SK-N-SH (cell line): ENCODE results near the gene MTCL1. TPM values are rescaled to one million over a fixed set of nuclear protein-coding genes. Genes with fewer than 3 reads are reported as not detected.

ENCODE experiments used
- CTCF ChIA-PET: fragments of 300-600, 350-600 bp; formaldehyde crosslinking; extraction: SDS; loops from one replicate; lab custom pipeline; 2021; lab: Yijun Ruan, JAX
- POLR2A ChIA-PET: fragments of 350-600 bp; sonication (Branson Sonifier 250); formaldehyde crosslinking; extraction: SDS; loops from one replicate; lab custom pipeline; 2020; ENCODE audit warnings: antibody characterized with exemption, inconsistent platforms; lab: Yijun Ruan, JAX
- DNase-seq: peaks from one replicate; pipeline ENCODE4 v3.0.0; 2012
- H2AFZ ChIP-seq: fragments of 200-600 bp; sonication (generic); 2 replicates; pipeline ENCODE4 v1.8.1; 2016; ENCODE audit warnings: antibody characterized with exemption, mild to moderate bottlenecking, low read depth
- H3F3A ChIP-seq: fragments of 200-600 bp; sonication (generic); replicated peaks from 2 replicates; pipeline ENCODE3; 2016; ENCODE audit warnings: antibody characterized with exemption, mild to moderate bottlenecking; ENCODE audit not compliant: insufficient read depth
- H3K27ac ChIP-seq, 2 experiments: fragments of 200-500 bp in 1 of 2; fragments of 200-600 bp in 1 of 2; sonication (Bioruptor generic) in 1 of 2; sonication (generic), shearing (Covaris generic) in 1 of 2; 2 replicates each; pipeline versions ENCODE4 v1.5.1 to v1.6.1; 2014 to 2016; ENCODE audit warnings: low read depth in 2 of 2, inconsistent platforms in 1 of 2, low read length in 1 of 2, mild to moderate bottlenecking in 1 of 2, mixed read lengths in 1 of 2
- H3K27me3 ChIP-seq: fragments of 200-600 bp; sonication (generic), shearing (Covaris generic); 2 replicates; pipeline ENCODE4 v1.6.1; 2016; ENCODE audit warnings: mixed run types; ENCODE audit not compliant: insufficient read depth
- H3K36me3 ChIP-seq, 2 experiments: fragments of 200-500 bp in 1 of 2; fragments of 200-600 bp in 1 of 2; sonication (Bioruptor generic) in 1 of 2; sonication (generic) in 1 of 2; replicated peaks in 1 of 2; 2 replicates each; pipeline versions ENCODE3 to v1.5.1; 2014 to 2016; ENCODE audit warnings: low read length in 1 of 2, mild to moderate bottlenecking in 1 of 2; ENCODE audit not compliant: insufficient read depth in 2 of 2, control insufficient read depth in 1 of 2
- H3K4me1 ChIP-seq, 2 experiments: fragments of 200-500 bp in 1 of 2; fragments of 200-600 bp in 1 of 2; sonication (Bioruptor generic) in 1 of 2; sonication (generic), shearing (Covaris generic) in 1 of 2; 2 replicates each; pipeline versions ENCODE4 v1.5.1 to v1.6.1; 2014 to 2016; ENCODE audit warnings: low read depth in 1 of 2, low read length in 1 of 2, mixed run types in 1 of 2; ENCODE audit not compliant: insufficient read depth in 2 of 2, control insufficient read depth in 1 of 2
- H3K4me2 ChIP-seq: fragments of 200-600 bp; sonication (generic), shearing (Covaris generic); 2 replicates; pipeline ENCODE4 v1.6.1; 2017; ENCODE audit warnings: mixed run types
- H3K4me3 ChIP-seq, 2 experiments: fragments of 200-500 bp in 1 of 2; fragments of 200-600 bp in 1 of 2; sonication (Bioruptor generic) in 1 of 2; sonication (generic), shearing (Covaris generic) in 1 of 2; 2 replicates each; pipeline versions ENCODE4 v1.5.1 to v1.8.1; 2014 to 2016; ENCODE audit warnings: low read depth in 2 of 2, inconsistent platforms in 1 of 2, low read length in 1 of 2, mild to moderate bottlenecking in 1 of 2, mixed read lengths in 1 of 2, moderate library complexity in 1 of 2
- H3K79me2 ChIP-seq: fragments of 200-600 bp; sonication (generic); 2 replicates; pipeline ENCODE4 v1.8.1; 2017; ENCODE audit warnings: mild to moderate bottlenecking; ENCODE audit not compliant: insufficient read depth
- H3K9ac ChIP-seq: fragments of 200-600 bp; sonication (generic); 2 replicates; pipeline ENCODE4 v1.6.1; 2017; ENCODE audit warnings: mixed run types
- H3K9me2 ChIP-seq: fragments of 200-600 bp; sonication (generic); 2 replicates; pipeline ENCODE4 v1.6.1; 2017; ENCODE audit warnings: mixed run types
- H3K9me3 ChIP-seq: fragments of 200-600 bp; sonication (generic); 2 replicates; pipeline ENCODE4 v1.6.1; 2017; ENCODE audit warnings: mixed run types, mild to moderate bottlenecking, moderate library complexity
- H4K20me1 ChIP-seq: fragments of 200-600 bp; sonication (generic); 2 replicates; pipeline ENCODE4 v1.6.1; 2017; ENCODE audit warnings: mild to moderate bottlenecking, mixed run types; ENCODE audit not compliant: insufficient read depth
- CHD2 ChIP-seq: fragments of 150-350 bp; IDR thresholded peaks from 2 replicates; pipeline ENCODE4 v1.6.1; 2018; ENCODE audit warnings: low read length; ENCODE audit not compliant: partially characterized antibody
- FOSL2 ChIP-seq: IDR thresholded peaks from 2 replicates; pipeline ENCODE4 v1.4.0; 2012; ENCODE audit warnings: low read depth, mild to moderate bottlenecking, moderate library complexity, borderline replicate concordance
- FOXM1 ChIP-seq: IDR thresholded peaks from 2 replicates; pipeline ENCODE4 v1.4.0; 2012; ENCODE audit warnings: low read depth, mild to moderate bottlenecking
- GATA2 ChIP-seq: sonication (generic); formaldehyde crosslinking; IDR thresholded peaks from 2 replicates; pipeline ENCODE4 v1.5.0; 2020; ENCODE audit warnings: mild to moderate bottlenecking, missing genetic modification reagents
- MEF2A ChIP-seq: IDR thresholded peaks from 2 replicates; pipeline ENCODE4 v1.4.0; 2012; ENCODE audit warnings: low read depth, borderline replicate concordance
- MXI1 ChIP-seq: IDR thresholded peaks from 2 replicates; pipeline ENCODE4 v1.6.1; 2012; ENCODE audit warnings: mild to moderate bottlenecking, low read depth, low read length, improper control_type of control experiment
- NFIC ChIP-seq: IDR thresholded peaks from 2 replicates; pipeline ENCODE4 v1.4.0; 2012; ENCODE audit warnings: borderline replicate concordance
- SIN3A ChIP-seq: IDR thresholded peaks from 2 replicates; pipeline ENCODE4 v1.6.1; 2012; ENCODE audit warnings: low read depth, mild to moderate bottlenecking, low read length, moderate library complexity, borderline replicate concordance
- SMC3 ChIP-seq: IDR thresholded peaks from 2 replicates; pipeline ENCODE4 v1.6.1; 2012; ENCODE audit warnings: low read depth, low read length, improper control_type of control experiment
- TEAD4 ChIP-seq: IDR thresholded peaks from 2 replicates; pipeline ENCODE4 v1.4.0; 2012; ENCODE audit warnings: mild to moderate bottlenecking, borderline replicate concordance; ENCODE audit not compliant: insufficient read depth
- YY1 ChIP-seq: IDR thresholded peaks from 2 replicates; pipeline ENCODE4 v1.4.0; 2012; ENCODE audit warnings: low read depth, mild to moderate bottlenecking
- WGBS: methylation state at CpG from one replicate; pipeline ENCODE4 v1.1.6; 2017; ENCODE audit warnings: low lambda C conversion rate; 5-methylcytosine and 5-hydroxymethylcytosine counted together
- polyA plus RNA-seq, 3 experiments: library from polyadenylated mRNA; depleted of rRNA; stranded (reverse); fragments of >200 nt; gene quantifications; 2 replicates each; pipeline ENCODE4 v1.2.3, GENCODE V29; 2012
- TF ChIP-seq, protein P1 (sequence below): fragments of 150-350 bp; IDR thresholded peaks from 2 replicates; pipeline ENCODE4 v1.6.1; 2016; ENCODE audit warnings: mild to moderate bottlenecking, low read depth, low read length
- TF ChIP-seq, protein P2 (sequence below): IDR thresholded peaks from 2 replicates; pipeline ENCODE4; 2012
- TF ChIP-seq, protein P3 (sequence below): fragments of 200-600 bp; sonication (generic); IDR thresholded peaks from 2 replicates; pipeline ENCODE4 v1.6.1; 2017; ENCODE audit warnings: antibody characterized with exemption, mild to moderate bottlenecking, moderate library complexity

Gene MTCL1
- polyA plus RNA-seq, 1 of the 3 experiments (the other 2 are of a cell fraction) = 33.5 TPM

DNA sequence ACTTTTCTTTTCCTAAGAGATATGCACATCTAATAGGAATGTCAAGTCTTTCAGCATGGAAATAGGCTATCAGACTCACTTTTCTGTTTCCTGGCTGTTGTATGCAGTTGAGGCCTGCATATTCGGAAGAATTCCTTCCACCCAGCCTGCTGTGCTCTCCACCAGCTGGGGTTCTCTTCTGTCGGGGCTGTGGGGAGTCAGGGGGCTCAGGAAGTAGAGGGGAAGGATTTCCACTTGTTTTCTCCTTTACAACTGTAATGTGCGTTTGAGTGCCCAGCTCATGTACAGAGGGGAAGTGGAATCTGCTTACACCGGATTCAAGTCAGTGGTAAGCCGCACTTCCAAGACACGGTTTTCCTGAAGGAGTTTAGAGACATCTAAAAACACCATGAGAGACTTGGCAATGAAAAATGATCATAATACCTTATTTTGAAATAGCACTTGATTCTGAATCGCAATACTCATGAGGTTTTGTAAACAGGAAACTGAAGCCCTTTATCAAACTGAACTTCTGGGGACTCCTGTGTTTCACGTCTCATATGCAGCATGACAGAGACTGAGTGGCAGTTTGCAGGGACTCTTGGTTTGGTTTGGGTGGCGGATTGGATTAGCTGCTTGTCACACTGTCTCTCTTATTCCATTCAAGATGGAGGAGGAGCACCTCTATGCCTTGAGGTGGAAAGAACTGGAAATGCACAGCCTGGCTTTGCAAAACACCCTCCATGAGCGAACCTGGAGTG lies 90.4 kb downstream of the MTCL1 start:
- CTCF ChIA-PET = interaction anchor here (1.1 kb wide), 1 partner anchor 192 kb away, joined by 3 read pairs; no protein-coding TSS in a partner anchor

DNA sequence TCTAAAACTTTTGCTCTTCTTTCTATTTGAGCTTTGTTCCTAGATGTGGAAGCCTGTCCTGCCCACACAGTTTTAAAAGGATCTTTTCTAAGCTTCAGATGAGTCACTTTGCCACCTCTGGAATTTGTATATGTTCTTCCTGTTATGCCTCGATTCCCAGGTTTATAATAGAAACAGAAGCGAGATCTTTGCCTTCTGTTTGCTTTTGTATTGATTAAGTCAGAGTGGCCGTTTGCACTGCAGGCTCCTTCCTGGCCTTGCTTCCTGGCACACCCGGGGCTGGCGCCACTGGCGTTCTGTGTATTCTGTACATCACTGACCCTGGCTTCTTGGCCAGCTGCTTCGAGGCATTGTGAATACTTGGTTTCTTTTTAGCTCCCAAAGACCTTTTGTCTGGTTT lies 91.8 kb downstream of the MTCL1 start:
- no peak overlapping the region for H3K4me2 ChIP-seq
- TF ChIP-seq SIN3A (no peak), MXI1 (no peak), FOSL2 (no peak), FOXM1 (no peak), CHD2 (no peak), YY1 (no peak), MEF2A (no peak)
- TF ChIP-seq, protein P1, sequence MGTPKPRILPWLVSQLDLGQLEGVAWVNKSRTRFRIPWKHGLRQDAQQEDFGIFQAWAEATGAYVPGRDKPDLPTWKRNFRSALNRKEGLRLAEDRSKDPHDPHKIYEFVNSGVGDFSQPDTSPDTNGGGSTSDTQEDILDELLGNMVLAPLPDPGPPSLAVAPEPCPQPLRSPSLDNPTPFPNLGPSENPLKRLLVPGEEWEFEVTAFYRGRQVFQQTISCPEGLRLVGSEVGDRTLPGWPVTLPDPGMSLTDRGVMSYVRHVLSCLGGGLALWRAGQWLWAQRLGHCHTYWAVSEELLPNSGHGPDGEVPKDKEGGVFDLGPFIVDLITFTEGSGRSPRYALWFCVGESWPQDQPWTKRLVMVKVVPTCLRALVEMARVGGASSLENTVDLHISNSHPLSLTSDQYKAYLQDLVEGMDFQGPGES = no peak
- TF ChIP-seq, protein P2, sequence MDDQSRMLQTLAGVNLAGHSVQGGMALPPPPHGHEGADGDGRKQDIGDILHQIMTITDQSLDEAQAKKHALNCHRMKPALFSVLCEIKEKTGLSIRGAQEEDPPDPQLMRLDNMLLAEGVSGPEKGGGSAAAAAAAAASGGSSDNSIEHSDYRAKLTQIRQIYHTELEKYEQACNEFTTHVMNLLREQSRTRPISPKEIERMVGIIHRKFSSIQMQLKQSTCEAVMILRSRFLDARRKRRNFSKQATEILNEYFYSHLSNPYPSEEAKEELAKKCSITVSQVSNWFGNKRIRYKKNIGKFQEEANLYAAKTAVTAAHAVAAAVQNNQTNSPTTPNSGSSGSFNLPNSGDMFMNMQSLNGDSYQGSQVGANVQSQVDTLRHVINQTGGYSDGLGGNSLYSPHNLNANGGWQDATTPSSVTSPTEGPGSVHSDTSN = no peak
- TF ChIP-seq, protein P3, sequence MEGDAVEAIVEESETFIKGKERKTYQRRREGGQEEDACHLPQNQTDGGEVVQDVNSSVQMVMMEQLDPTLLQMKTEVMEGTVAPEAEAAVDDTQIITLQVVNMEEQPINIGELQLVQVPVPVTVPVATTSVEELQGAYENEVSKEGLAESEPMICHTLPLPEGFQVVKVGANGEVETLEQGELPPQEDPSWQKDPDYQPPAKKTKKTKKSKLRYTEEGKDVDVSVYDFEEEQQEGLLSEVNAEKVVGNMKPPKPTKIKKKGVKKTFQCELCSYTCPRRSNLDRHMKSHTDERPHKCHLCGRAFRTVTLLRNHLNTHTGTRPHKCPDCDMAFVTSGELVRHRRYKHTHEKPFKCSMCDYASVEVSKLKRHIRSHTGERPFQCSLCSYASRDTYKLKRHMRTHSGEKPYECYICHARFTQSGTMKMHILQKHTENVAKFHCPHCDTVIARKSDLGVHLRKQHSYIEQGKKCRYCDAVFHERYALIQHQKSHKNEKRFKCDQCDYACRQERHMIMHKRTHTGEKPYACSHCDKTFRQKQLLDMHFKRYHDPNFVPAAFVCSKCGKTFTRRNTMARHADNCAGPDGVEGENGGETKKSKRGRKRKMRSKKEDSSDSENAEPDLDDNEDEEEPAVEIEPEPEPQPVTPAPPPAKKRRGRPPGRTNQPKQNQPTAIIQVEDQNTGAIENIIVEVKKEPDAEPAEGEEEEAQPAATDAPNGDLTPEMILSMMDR = no peak
- DNase-seq = no peak
- ChIA-PET POLR2A (interaction anchor here (3.0 kb wide), 1 partner anchor 31 kb away, joined by 19 read pairs; no protein-coding TSS in a partner anchor), CTCF (interaction anchor here (0.9 to 2.4 kb wide), 4 partner anchors 31 to 191 kb away, joined by 3 to 8 read pairs (median 6); no protein-coding TSS in a partner anchor)
- no peak overlapping the region for H3K4me3 ChIP-seq
- H3K79me2 ChIP-seq = peaks cover 6% of the 10 kb centered on the region; the same call in 1 of the 2 replicates
- no peaks in the 10 kb centered on the region for H3K27me3 ChIP-seq
- H3K36me3 ChIP-seq = peaks cover 22 to 40% of the 10 kb centered on the region in 2 experiments
- no peak overlapping the region for H2AFZ ChIP-seq
- H3F3A ChIP-seq = peaks cover 45% of the 10 kb centered on the region
- WGBS = 33% methylated on average over 7 of the region's 7 CpGs
- peak overlapping the region in 1 of 2 experiments; percentile 50; a peak in 2 of 4 replicates for H3K27ac ChIP-seq
- H3K9ac ChIP-seq = no peak overlapping the region
- no peaks in the 10 kb centered on the region for H3K9me2 ChIP-seq
- H4K20me1 ChIP-seq = no peaks in the 10 kb centered on the region
- H3K9me3 ChIP-seq = no peaks in the 10 kb centered on the region
- H3K4me1 ChIP-seq = peaks cover 64 to 69% of the 10 kb centered on the region in 2 experiments

More for the DNA sequence above, 90.4 kb downstream of the MTCL1 start:
- Histone ChIP-seq H3K79me2 (no peaks in the 10 kb centered on the region), H3K9me3 (no peaks in the 10 kb centered on the region), H2AFZ (no peak overlapping the region), H4K20me1 (no peaks in the 10 kb centered on the region), H3K4me2 (peak overlapping the region; percentile 65; the same call in 1 of the 2 replicates), H3K9me2 (no peaks in the 10 kb centered on the region), H3K36me3 (peaks cover 22 to 31% of the 10 kb centered on the region in 2 experiments), H3K4me1 (peaks cover 58 to 73% of the 10 kb centered on the region in 2 experiments), H3K27me3 (no peaks in the 10 kb centered on the region), H3K4me3 (no peak overlapping the region), H3K27ac (peak overlapping the region; percentile 91 to 94; a peak in 3 of 4 replicates), H3K9ac (peak overlapping the region; percentile 32; the same call in 1 of the 2 replicates), H3F3A (peaks cover 42% of the 10 kb centered on the region)
- no peak for TF ChIP-seq NFIC
- TF ChIP-seq GATA2 = no peak
- no peak for TF ChIP-seq TEAD4
- no peak for TF ChIP-seq MXI1
- TF ChIP-seq SMC3 = no peak
- TF ChIP-seq, protein P2 = no peak
- POLR2A ChIA-PET = interaction anchor here (3.2 kb wide), 1 partner anchor 29 kb away, joined by 26 read pairs; no protein-coding TSS in a partner anchor
- DNase-seq = no peak
- WGBS = 91% methylated on average over 8 of the region's 10 CpGs
